HepG2 (cell line): Measurements from ENCODE around the gene ARHGAP30. TPM values are rescaled to one million over a fixed set of nuclear protein-coding genes. Genes with fewer than 3 reads are reported as not detected.
"Not testable (repeated sequence)": the region's sequence is repeated elsewhere in the genome, so short reads cannot be mapped to it uniquely, and the experiment has no call there.

Source experiments
- ATAC-seq: fragments of 200-7000 bp; cut with Tn5 transposase; 3 replicates; pipeline ENCODE4 v1.9.1; 2020; ENCODE audit warnings: mild to moderate bottlenecking, moderate library complexity
- BruUV-seq: library from RNA; stranded (reverse); fragments of 400-500 nt; replicated peaks from 2 replicates; lab custom pipeline; 2021; lab: Mats Ljungman, UMichigan
- CTCF ChIA-PET: fragments of 300-600 bp; formaldehyde crosslinking; extraction: SDS; loops from one replicate; lab custom pipeline; 2021; ENCODE audit warnings: low total read pairs, inconsistent platforms, low intra/inter-chr PET ratio; lab: Yijun Ruan, JAX
- POLR2A ChIA-PET: fragments of 350-600 bp; sonication (Branson Sonifier 250); formaldehyde crosslinking; loops from one replicate; lab custom pipeline; 2020; ENCODE audit warnings: antibody characterized with exemption, inconsistent platforms; lab: Yijun Ruan, JAX
- DNase-seq: peaks from one replicate; pipeline ENCODE4 v3.0.0-alpha.2; 2015; ENCODE audit warnings: low spot score
- FAIRE-seq: peaks from 3 replicates; lab custom pipeline; 2011; peaks lifted over from hg19 to GRCh38; lab: Jason Lieb, UNC
- H2AFZ ChIP-seq: one replicate; pipeline ENCODE4 v1.6.1; 2011; ENCODE audit warnings: low read length, inconsistent platforms
- H3K27ac ChIP-seq: fragments of 300-600 bp; 3 replicates; pipeline ENCODE4 v1.8.0; 2011; ENCODE audit warnings: mixed run types, mild to moderate bottlenecking, mixed read lengths, low read length, inconsistent platforms; ENCODE audit not compliant: insufficient read depth; ENCODE audit errors: extremely low read length
- H3K27me3 ChIP-seq, 2 experiments: fragments of 200-600 bp in 1 of 2; 2 replicates in 1 of 2; 3 replicates in 1 of 2; pipeline versions ENCODE4 v1.6.0 to v1.8.0; 2011; ENCODE audit warnings: low read length in 2 of 2, mild to moderate bottlenecking in 2 of 2, moderate library complexity in 2 of 2, inconsistent platforms in 1 of 2; ENCODE audit not compliant: insufficient read depth in 2 of 2, control insufficient read depth in 1 of 2
- H3K36me3 ChIP-seq, 2 experiments: fragments of 200-600 bp in 1 of 2; replicated peaks in 1 of 2; 2 replicates in 1 of 2; 3 replicates in 1 of 2; pipeline versions ENCODE4 v1.5.1 to v1.8.0; 2011; ENCODE audit warnings: low read length in 2 of 2, inconsistent platforms in 1 of 2; ENCODE audit not compliant: insufficient read depth in 2 of 2, control insufficient read depth in 1 of 2
- H3K4me1 ChIP-seq: 2 replicates; pipeline ENCODE4 v1.5.1; 2012; ENCODE audit warnings: low read length, inconsistent platforms; ENCODE audit not compliant: insufficient read depth
- H3K4me2 ChIP-seq: 2 replicates; pipeline ENCODE4 v1.6.0; 2011; ENCODE audit warnings: low read depth, low read length, inconsistent platforms
- H3K4me3 ChIP-seq, 3 experiments: fragments of 200-600 bp in 1 of 3; sonication (generic), shearing (Covaris generic) in 1 of 3; replicated peaks in 1 of 3; 2 replicates each; pipeline ENCODE4 v1.5.1; 2011 to 2016; ENCODE audit warnings: low read length in 3 of 3, inconsistent platforms in 2 of 3, low read depth in 2 of 3, mild to moderate bottlenecking in 2 of 3, control low read depth in 1 of 3, mixed read lengths in 1 of 3; ENCODE audit not compliant: insufficient read depth in 1 of 3
- H3K79me2 ChIP-seq: one replicate; pipeline ENCODE4 v1.6.1; 2011; ENCODE audit warnings: low read length, inconsistent platforms; ENCODE audit not compliant: insufficient read depth
- H3K9ac ChIP-seq: 2 replicates; pipeline ENCODE4 v1.6.0; 2011; ENCODE audit warnings: mild to moderate bottlenecking, low read depth, low read length, inconsistent platforms; ENCODE audit not compliant: insufficient read depth
- H3K9me3 ChIP-seq: 2 replicates; pipeline ENCODE4 v1.5.1; 2012; ENCODE audit warnings: mild to moderate bottlenecking, low read length
- H4K20me1 ChIP-seq: 2 replicates; pipeline ENCODE4 v1.6.0; 2011; ENCODE audit warnings: inconsistent platforms, mild to moderate bottlenecking, low read length, moderate library complexity; ENCODE audit not compliant: insufficient read depth
- HMGXB3 ChIP-seq: sonication (generic); formaldehyde crosslinking; IDR thresholded peaks from 2 replicates; pipeline ENCODE4 v1.4.0; 2020; ENCODE audit warnings: missing genetic modification reagents, borderline replicate concordance
- MIER2 ChIP-seq: IDR thresholded peaks from 2 replicates; pipeline ENCODE4 v1.6.1; 2016; ENCODE audit warnings: missing biosample characterization, missing genetic modification reagents
- MNT ChIP-seq: fragments of 450-650 bp; IDR thresholded peaks from 2 replicates; pipeline ENCODE4 v1.6.1; 2016
- ZGPAT ChIP-seq: IDR thresholded peaks from 2 replicates; pipeline ENCODE4 v1.6.1; 2016; ENCODE audit warnings: mild to moderate bottlenecking
- ZNF326 ChIP-seq: sonication (generic); formaldehyde crosslinking; IDR thresholded peaks from 2 replicates; pipeline ENCODE4 v1.4.0; 2020; ENCODE audit warnings: missing genetic modification reagents, borderline replicate concordance
- ZNF652 ChIP-seq: IDR thresholded peaks from 2 replicates; pipeline ENCODE4 v1.6.1; 2016; ENCODE audit warnings: low read depth, borderline replicate concordance
- WGBS: methylation state at CpG from one replicate; pipeline ENCODE4 v1.1.6; 2017; ENCODE audit warnings: low lambda C conversion rate; 5-methylcytosine and 5-hydroxymethylcytosine counted together
- in situ Hi-C: cut with HindIII; loops from 2 replicates; pipeline ENCODE4 v1.10.0; 2017; ENCODE audit warnings: low pct_unique_long_range_greater_than_20kb; ENCODE audit not compliant: extremely low pct_ligation_motif_present
- intact Hi-C: fragments of 100-400 bp; cut with micrococcal nuclease; formaldehyde crosslinking; loops from one replicate; pipeline ENCODE4 v1.10.0; 2022; ENCODE audit not compliant: unreplicated experiment
- polyA plus RNA-seq, 8 experiments: library from polyadenylated mRNA; depleted of rRNA in 3 of 8; stranded (reverse) in 7 of 8; unstranded in 1 of 8; fragments of >200 nt; fragmentation: Illumina TruSeq in 4 of 8; extraction: Trizol in 4 of 8; gene quantifications; 2 replicates each; pipeline versions ENCODE4 v1.2.1 to v1.2.3, GENCODE V29; 2011 to 2016; ENCODE audit warnings: low read depth in 4 of 8, missing spikeins in 1 of 8, mixed read lengths in 1 of 8; ENCODE audit not compliant: insufficient read depth in 1 of 8
- total RNA-seq, 5 experiments: library from RNA; depleted of rRNA; stranded (reverse); fragments of >200 nt; fragmentation: Illumina TruSeq; extraction: Trizol; gene quantifications; 2 replicates each; pipeline ENCODE4 v1.2.3, GENCODE V29; 2016; ENCODE audit warnings: low read depth in 1 of 5

ARHGAP30 gene
- total and polyA plus RNA-seq, 2 of the 13 experiments (the other 11 are each of a cell fraction or from before 2014, with no cell fraction given): 0.13 to 0.20 TPM

GRCh38 chr1:161016683-161017082 lies 53.0 kb downstream of the ARHGAP30 start:
- H3K4me2 ChIP-seq, BruUV-seq, H3K27ac ChIP-seq, H4K20me1 ChIP-seq, POLR2A ChIA-PET, in situ Hi-C loops, CTCF ChIA-PET, H3K9me3 ChIP-seq, intact Hi-C loops, H3K4me3 ChIP-seq, FAIRE-seq, H2AFZ ChIP-seq, H3K36me3 ChIP-seq, H3K9ac ChIP-seq, ATAC-seq, H3K27me3 ChIP-seq: not testable (repeated sequence)
- TF ChIP-seq ZNF652 (CRISPR knock-in tag): peak; percentile 19; the same call in 1 of the 2 replicates
- DNase-seq: peak; percentile 20
- peaks cover 55% of the 10 kb centered on the region for H3K79me2 ChIP-seq
- WGBS: 36% methylated on average over 1 of the region's 1 CpG
- peaks cover 71% of the 10 kb centered on the region for H3K4me1 ChIP-seq

GRCh38 chr1:161013488-161014230 lies 56.0 kb downstream of the ARHGAP30 start:
- Histone ChIP-seq H3K4me3 (peak overlapping the region; percentile 44 to 65 (median 51)), H4K20me1 (0 out of 2 replicates have a peak, but pooled peaks cover 2% of the 10 kb centered on the region), H3K36me3 (no peaks in the 10 kb centered on the region), H3K4me1 (peaks cover 57% of the 10 kb centered on the region), H2AFZ (no peak overlapping the region), H3K9me3 (no peaks in the 10 kb centered on the region), H3K4me2 (peak overlapping the region; percentile 88), H3K9ac (peak overlapping the region; percentile 69), H3K27me3 (no peaks in the 10 kb centered on the region), H3K79me2 (peaks cover 57% of the 10 kb centered on the region), H3K27ac (peak overlapping the region; percentile 91)
- in situ Hi-C loops: no loop called here
- BruUV-seq: no TSS peak
- FAIRE-seq (peak; percentile 93), ATAC-seq (peak; percentile 95), DNase-seq (peak; percentile 99)
- ChIA-PET CTCF (no interaction called here), POLR2A (interaction anchor here (0.6 to 2.8 kb wide), 17 partner anchors 8 to 300 kb away, joined by 3 to 38 read pairs (median 4); partner anchors contain the start of genes DEDD, F11R, NDUFS2 and NIT1)
- WGBS: under 1% methylated on average over 13 of the region's 15 CpGs
- intact Hi-C loops: loop anchor here (1.0 kb wide), 1 partner anchor 8 kb away; the partner anchor contains the start of gene F11R
- TF ChIP-seq ZNF326 (CRISPR knock-in tag) (no peak), MIER2 (CRISPR knock-in tag) (peak; percentile 75), MNT (no peak), ZGPAT (CRISPR knock-in tag) (peak; percentile 96), HMGXB3 (CRISPR knock-in tag) (peak; percentile 76)
